ENCODE results near the gene PARN.
"Not testable (repeated sequence)": the region's sequence is repeated elsewhere in the genome, so short reads cannot be mapped to it uniquely, and the experiment has no call there.

Gene PARN, protein sequence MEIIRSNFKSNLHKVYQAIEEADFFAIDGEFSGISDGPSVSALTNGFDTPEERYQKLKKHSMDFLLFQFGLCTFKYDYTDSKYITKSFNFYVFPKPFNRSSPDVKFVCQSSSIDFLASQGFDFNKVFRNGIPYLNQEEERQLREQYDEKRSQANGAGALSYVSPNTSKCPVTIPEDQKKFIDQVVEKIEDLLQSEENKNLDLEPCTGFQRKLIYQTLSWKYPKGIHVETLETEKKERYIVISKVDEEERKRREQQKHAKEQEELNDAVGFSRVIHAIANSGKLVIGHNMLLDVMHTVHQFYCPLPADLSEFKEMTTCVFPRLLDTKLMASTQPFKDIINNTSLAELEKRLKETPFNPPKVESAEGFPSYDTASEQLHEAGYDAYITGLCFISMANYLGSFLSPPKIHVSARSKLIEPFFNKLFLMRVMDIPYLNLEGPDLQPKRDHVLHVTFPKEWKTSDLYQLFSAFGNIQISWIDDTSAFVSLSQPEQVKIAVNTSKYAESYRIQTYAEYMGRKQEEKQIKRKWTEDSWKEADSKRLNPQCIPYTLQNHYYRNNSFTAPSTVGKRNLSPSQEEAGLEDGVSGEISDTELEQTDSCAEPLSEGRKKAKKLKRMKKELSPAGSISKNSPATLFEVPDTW

DNA sequence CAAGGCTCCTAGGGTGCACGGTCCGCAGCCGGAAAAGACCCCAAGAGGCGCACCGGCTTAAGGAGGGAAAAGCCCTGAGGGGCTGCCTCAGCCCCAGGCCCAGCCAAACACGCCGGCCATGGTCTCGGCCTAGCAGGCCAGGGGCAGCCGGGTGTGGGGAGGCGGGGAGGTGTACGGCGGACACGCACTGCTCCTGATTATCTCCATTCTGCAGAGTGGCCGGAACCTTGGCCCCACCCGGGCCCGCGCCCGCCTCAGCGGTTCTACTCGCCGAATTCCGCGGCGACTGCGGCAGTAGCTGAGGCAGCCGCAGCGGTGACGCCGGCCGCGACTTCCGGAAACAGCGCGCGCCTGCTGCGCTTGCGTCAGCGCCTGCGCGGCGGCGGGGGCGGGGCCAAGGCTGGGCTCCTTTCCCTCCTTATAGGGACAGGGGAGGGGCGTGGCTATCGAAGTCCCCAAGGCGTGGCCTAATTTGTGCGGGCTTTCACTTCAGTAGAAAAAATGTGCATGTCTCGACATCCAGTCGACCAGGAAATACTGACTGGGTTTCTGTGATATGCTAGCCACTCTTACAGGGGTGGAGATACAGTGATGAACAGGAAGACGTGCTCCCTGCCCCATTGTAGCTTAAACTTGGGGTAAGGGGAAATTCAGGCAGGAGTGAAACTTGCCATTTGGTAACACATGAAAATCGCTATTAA is at the start of gene PARN:
Gene PARN (minus strand): TSS at position 342 of the 701 bp plus-strand sequence. CDS start 135 bp downstream, at position 207.
- peak; percentile 93 for DNase-seq

GRCh38 chr16:14678748-14679497 is 48.9 kb upstream of the PARN start:
- DNase-seq: no peak

- DNase-seq: no peak
These were observed 47.6 kb upstream of the PARN start for GRCh38 chr16:14677627-14678026.

DNA sequence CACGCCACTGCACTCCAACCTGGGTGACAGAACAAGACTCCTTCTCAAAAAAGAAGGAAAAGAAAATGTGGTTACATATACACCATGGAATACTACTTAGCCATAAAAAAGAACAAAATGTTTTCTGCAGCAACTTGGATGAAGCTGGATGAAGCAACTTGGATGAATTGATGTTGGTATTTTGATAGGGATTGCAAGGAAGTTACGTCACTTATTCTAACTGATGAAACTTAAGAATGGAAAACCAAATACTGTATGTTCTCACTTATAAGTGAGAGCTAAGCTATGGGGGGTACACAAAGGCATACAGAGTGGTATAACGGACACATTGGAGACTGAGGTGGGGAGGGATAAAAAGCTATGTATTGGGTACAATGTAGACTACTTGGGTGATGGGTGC is 46.6 kb upstream of the PARN start:
- DNase-seq: no peak

DNA sequence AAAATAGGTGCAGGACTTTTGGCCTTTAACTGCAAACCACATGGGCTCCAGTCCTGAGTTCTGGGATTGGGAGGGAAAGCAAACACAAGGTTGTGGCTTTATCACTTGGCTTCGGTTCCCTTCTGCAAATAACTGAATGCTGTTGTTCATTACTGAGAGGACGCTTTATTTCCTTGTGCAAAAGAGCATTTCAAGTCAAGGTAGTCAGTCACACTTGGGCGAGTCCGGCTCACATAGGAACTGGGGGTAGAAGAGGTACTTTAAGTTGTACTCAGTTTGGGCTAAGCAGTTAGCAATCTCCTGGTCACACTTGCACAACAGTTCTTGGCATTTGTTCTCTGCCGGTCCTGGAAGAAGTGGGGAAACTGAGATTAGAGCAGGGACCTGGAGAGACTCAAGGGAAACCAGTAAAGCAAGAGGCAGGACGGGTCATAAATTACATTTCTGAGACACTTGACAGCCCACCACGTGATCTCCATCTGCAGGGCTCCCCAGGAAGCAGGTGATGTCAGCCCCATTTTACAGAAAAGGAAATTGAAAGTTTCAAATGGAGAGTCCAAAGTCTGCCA is 42.4 kb upstream of the PARN start:
- DNase-seq: no peak

- DNase-seq: no peak
These were observed 39.7 kb upstream of the PARN start for GRCh38 chr16:14669776-14670175.

DNA sequence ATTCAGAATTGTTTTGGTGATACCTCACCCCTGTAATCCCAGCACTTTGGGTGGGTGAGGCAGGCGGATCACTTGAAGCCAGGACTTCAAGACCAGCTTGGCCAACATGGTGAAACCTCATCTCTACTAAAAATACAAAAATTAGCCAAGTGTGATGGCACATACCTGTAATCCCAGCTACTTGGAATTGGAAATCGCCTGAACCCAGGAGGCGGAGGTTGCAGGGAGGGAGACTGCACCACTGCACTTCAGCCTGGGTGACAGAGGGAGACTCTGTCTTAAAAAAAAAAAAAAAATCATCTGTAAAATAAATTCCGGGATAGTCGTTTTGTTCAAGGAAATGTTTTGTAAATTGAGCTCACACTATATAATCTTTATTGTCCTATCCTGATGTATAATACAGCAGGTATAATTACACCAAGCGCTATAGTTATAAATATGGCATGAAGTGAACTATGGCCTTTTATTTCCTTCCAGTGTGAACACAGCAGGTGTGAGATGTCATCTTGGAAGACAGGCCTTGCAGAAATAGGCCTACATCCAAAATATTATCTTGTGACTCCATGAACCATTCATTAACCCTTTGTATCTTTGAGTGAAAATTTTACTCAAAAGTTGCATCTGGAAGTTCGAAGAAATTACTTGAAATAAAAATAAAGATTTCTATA is 38.6 kb upstream of the PARN start:
- no peak for DNase-seq

GRCh38 chr16:14667347-14668266 is 37.5 kb upstream of the PARN start:
- DNase-seq: no peak

GRCh38 chr16:14658063-14658462 is 28.0 kb upstream of the PARN start:
- DNase-seq: no peak

DNA sequence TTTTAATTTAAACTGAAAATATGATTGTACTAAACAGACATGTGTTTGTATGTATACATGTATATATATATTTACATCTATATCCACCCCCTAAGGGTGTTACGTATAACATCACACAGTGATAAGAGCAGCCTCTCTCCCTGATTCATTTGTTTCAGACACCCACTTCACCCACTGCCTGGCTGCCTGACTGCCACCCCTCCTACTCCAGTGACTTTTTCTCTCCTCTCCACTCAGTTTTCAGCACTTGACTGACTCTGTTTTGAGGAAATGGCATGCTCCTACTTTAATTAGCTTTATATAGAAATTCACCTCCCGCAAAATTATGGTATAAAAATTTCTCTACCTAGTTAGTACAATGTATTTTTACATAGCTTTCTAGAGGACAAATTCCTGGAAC is 22.7 kb upstream of the PARN start:
- no peak for DNase-seq

DNA sequence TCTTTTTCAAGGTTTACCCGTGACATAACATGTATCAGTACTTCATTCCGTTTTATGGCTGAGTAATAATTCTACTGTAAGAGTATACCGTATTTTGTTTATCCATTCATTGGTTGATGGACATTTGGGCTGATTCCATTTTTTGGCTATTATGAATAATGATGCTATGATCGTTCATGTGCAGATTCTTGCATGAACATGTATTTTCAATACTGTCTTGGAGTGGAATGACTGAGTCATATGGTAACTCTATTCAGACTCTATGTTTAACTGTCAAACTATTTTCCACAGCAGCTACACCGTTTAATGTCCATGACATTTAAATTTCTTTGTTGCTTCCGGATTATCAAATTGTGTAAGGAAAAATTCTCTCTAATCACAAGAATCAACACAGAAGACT is 20.6 kb upstream of the PARN start:
- no peak for DNase-seq

DNA sequence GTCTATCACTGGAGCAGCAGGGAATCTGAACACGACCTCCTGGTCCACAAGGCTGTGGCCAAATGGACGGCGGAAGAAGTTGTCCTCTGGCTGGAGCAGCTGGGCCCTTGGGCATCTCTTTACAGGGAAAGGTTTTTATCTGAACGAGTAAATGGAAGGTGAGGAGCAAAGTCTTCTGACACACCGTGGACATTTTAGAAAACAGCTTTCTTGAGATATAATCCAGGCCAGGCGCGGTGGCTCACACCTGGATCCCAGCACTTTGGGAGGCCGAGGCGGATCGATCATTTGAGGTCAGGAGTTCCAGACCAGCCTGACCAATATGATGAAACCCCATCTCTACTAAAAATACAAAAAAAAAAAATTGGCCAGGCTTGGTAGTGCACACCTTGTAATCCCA is 19.8 kb upstream of the PARN start:
- DNase-seq: no peak

DNA sequence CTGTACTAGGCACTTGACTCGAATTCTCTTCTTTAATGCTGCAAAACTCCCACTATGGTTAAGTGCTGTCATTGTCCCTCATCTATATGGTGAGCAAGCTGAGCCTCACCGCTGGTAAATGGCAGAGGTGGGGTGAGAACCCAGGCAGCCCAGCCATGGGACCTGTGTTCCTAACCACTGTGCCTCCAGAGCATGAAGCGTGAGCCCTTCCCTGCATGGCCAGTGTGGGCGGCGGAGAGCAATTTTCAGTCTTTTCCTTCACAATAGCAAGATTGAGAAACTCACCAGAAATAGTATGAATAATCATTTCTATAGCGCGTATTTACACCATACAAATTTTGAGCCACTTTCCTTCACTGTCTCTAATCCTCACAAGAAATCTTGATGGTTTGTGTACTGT is 11.9 kb upstream of the PARN start:
- no peak for DNase-seq

DNA sequence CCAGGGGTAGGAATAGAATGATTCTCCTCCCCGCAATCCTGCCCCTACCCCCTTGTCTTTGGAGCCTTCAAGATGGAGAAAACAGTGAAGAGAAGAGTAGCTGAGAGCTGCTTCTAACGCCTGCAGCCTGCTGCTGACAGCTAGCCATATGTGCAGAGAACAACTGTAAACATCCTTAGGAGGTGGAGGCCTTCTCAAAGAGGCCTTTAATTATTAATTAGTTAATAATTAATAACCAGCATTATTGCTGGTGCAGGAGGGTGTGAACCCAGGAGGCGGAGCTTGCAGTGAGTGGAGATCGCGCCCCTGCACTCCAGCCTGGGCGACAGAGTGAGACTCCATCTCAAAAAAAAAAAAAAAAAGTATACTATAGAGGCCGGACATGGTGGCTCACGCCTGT is 11.1 kb upstream of the PARN start:
- DNase-seq: no peak

DNA sequence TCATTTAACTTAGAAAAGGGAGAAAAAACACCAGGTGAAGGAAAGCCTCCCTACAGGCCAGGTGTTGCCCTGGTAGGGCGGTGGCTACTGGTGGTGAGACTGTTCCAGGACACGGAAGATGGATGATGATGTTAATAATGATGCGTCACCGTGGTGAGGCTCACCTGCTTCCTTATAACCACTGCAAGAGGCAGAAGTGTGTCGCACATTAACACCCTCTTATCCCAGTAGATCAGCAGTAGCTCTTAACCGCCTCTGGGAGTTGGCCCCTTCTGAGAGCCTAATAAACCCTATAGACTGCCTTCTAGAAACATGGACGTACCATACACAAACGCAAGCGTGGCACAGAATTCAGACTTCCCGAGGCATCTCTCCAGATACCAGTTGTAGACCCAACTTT is 10.5 kb upstream of the PARN start:
- DNase-seq: no peak

GRCh38 chr16:14636951-14637240 is 6.8 kb upstream of the PARN start:
- not testable (repeated sequence) for DNase-seq

DNA sequence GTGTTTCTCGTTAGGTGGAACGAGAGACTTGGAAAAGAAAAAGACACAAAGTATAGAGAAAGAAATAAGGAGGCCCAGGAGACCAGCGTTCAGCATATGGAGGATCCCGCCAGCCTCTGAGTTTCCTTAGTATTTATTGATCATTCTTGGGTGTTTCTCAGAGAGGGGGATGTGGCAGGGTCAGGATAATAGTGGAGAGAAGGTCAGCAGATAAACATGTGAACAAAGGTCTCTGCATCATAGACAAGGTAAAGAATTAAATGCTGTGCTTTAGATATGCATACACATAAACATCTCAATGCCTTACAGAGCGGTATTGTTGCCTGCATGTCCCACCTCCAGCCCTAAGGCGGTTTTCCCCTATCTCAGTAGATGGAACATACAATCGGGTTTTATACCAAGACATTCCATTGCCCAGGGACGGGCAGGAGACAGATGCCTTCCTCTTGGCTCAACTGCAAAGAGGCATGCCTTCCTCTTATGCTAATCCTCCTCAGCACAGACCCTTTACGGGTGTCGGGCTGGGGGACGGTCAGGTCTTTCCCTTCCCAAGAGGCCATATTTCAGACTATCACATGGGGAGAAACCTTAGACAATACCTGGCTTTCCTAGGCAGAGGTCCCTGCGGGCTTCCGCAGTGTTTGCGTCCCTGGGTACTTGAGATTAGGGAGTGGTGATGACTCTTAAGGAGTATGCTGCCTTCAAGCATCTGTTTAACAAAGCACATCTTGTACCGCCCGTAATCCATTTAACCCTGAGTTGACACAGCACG is 6.3 kb upstream of the PARN start:
- DNase-seq: not testable (repeated sequence)

DNA sequence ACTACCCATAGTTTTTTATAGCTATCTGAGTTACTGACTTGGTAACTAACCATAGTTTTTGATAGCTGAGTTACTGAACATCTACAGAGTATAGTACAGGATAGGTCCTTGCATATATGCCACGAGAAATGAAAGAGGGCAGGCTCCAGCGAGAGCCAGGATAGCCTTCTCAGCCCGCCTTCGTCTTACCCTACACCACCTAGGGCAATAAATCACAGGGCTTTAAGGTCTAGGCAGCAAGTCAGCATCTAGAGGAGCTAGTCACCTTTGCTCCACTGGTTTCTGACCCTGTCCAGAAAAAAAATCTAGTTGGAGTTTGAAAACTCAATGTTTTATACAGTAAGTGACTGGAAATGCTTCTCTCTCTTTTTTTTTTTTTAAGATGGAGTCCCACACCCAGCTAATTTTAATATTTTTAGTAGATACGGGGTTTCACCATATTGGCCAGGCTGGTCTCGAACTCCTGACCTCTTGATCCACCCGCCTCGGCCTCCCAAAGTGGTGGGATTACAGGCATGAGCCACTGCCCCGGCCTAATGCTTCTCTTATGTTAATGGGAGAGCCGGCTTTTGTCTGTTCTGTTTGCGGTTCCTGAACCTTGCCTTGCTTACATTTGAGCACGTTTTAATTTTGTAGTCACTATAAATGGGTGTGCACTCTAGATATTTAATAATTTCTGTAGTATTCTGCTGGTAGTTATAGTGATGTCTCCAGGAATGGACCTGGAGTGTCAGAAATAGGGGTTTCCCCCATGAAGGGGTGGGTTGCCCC is 5.5 kb upstream of the PARN start:
- no peak for DNase-seq

DNA sequence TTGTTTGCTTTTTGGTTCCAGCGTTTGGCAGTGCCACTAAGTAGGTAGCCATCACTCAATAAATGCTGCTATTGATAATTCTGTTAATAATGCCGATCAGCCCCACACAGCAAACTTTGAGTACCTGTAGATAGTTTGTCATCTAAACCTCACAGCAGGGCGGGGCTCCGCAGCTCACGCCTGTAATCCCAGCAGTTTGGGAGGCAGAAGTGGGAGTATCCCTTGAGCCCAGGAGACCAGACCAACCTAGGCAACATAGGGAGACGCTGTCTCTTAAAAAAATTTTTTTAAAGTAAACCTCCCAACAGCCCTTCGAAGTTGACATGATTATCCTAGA is 4.3 kb upstream of the PARN start:
- DNase-seq: no peak

Measured in NCI-H1436 treated with DMSO at 0.1 percent for 48 hours (cell line).